ENCODE results near the gene PPP1CC.

Gene PPP1CC

DNA sequence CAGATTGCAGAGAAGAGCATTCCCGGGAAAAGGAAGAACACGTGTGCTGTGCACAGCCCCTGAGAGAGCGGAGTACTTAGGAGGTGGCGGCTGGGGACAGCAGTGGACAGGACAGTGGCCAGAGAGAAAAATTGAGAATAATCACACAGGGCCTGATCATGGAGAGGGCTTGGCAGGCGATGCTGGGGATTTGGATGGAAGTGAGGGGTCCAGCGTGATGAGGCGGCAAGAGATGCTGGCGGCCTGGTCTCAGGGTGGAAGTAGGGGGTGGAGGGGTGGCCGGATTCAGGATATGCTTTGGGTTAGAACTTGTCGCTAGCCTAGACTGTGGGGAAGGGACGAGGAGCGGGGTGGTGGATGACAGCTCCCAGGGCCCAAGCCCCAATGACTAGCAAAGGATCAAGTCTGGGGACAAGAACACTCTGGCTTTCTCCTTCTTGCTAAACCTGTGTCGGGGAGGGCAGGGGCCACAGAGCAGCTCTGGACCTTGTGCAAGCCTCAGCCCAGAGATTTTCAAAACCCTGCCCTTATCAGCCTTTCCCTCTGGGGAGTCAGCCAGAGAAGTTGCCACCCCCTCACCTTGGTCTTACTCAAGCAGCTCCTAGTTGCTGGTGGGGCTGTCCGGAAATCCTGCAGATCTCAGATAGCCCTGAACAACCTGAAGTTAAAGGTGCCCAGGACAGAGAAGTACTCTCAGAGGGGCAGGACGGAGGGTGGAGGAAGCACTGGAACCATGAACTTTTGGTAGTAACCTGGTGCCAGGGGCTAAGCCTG lies 55.1 kb downstream of the PPP1CC start:
- no peak for DNase-seq (ENCODE audit: low spot score)

DNA sequence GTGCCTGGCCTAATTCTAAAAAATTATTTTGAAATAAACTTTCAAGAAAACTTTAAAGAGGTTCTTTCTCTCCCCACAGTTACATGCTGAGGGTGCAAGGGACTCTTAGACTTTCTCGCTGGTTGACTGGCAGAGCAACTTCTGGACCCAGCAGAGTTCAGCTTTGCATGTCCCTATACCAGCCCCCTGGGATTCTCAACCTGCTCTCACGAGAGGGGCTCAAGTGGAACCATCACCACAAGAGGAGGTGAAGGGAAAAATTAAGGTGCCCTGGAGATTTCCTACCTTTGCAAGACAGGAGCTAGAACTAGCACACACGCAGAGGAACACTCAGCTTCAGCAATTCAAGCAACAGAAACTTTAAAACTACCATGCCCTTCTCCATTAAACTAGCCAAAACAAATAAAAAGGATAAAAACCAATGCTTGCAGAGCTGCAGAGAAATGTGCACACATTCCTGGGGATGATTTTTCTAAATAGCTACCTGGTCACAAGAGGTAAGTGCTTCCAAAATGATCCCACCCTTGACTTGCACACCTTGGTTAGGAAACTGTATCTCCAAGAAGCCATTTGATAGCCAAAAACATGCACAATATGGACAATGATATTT lies 56.3 kb downstream of the PPP1CC start:
- DNase-seq (ENCODE audit: low spot score), result no peak

DNA sequence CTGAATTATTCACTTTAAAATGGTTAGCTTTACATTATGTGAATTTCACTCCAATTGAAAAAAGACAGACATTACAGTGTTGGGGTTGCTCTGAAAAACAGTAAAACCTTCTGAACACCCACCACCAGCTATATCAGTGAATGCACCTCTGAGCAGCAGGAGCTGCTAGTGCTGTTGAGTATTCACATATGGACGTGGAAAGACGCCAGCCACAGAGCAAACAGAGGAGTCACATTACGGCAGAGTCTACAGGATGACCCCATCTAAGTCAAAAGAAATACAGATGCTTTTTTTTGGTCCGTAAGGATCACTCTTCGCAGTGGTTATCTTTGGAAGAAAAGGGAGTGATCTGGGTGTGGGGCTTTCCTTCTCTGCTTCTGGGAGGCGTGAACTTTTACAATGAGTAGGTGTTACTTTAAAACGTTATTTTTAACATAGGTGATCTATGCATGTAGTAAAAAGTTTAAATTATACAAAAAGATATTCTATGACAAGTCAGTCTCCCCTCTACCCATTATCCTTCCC lies 58.3 kb downstream of the PPP1CC start:
- no peak for DNase-seq (ENCODE audit: low spot score)

DNA sequence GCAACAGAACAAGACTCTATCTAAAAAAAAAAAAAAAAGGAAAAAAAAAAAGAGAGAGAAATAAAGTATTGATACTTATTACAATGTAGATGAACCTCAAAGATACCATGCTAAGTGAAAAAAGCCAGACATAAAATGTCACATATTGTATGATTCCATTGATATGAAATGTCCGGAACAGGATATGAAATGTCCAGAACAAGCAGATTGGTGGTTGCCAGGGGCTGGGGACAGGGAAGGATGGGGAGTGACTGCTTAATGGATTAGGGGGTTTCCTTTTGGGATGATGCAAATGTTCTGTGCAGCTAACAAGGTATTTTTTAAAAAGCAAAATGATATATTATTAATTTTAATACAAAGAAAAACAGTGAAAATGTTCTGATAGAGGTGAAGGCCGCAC lies 58.8 kb downstream of the PPP1CC start:
- DNase-seq (ENCODE audit: low spot score), result no peak

DNA sequence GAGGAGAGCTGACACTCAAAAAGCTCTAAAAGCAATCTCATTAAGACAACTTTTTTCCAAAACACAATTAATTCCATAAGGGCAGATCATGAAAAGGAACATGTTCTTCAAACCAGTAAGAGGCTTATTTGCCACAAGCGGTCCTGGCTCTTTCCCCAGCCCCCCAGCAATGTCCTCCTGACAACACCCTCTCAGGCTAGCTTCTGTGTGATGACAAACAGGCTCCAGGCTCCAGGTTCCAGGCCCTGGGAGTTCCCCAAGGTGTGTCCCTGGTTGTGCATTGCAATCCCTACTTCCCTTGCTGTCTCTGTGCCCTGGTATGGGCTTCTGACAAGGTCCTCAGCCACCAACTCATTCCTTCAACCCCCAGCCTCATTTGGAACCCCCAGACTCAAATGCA lies 62.7 kb downstream of the PPP1CC start:
- no peak for DNase-seq (ENCODE audit: low spot score)

DNA sequence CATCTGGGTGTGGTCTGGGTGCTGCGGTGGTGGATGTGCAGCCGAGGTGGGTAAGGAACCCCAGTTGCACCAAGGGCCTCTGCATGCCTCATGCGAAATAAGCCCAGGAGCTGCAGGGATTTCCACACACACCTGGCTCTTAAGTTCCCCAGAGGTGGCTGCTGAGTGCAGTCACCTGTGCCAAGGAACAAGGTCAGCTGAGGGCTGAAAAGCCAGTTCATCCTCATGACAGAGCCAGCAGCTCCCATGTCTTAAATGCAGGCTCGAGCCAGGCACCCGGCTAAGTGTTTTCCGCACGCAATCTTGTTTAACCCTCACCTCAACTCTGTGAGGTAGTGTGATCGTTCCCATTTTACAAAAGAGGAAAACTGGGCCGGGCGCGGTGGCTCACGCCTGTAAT lies 63.5 kb downstream of the PPP1CC start:
- DNase-seq (ENCODE audit: low spot score), result no peak

DNA sequence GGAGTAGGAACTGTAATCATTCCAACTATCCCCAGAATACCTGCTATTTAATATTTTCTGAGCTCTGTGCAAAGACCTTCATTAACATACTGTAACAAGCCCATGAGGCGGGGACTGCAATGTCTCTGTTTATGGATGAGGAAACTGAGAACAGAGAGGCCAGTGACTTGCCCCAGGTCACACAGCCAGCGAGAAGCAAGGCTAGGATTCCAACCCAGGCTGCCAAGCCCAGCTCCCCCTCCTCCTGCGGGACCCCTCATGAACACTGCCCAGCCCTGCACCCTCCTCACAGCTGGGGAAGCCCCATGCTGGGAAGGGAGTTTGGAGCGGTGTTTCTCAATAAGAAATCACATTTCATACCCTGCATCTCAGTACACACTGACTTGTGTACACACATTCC lies 64.7 kb downstream of the PPP1CC start:
- DNase-seq (ENCODE audit: low spot score), result no peak

DNA sequence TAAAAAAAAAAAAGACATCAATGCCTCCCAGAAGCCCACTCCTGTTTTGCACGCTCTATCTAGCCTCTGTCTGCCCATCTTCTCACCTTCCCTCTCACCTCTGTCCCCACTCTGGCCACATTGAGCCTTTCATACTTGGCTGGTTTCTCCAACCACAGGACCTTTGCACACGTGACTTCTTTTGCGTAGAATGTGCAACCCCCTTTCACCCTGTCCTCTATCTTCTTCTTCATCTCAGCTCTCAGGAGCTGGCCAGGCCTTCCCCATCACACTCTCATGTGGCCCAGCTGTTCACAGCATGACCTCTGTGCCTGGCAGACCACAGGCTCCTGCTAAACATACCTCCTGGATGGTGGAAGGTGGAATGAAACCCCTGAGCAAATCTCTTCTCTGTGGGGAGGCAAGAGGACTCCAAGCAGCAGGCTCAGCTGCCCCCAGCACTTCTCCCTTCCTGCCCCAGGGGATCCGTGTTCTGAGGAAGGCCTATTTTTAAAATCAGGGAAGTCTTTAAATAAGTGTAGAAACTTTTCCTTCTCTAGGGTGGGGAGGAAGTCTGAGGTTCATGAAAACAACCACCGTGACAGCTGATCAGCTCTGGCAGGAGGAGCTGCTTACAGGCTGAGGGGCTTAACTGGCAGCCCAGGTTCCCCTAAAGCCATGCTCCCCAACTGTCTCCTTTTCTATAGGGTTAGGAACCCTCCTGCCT lies 65.3 kb downstream of the PPP1CC start:
- no peak for DNase-seq (ENCODE audit: low spot score)

DNA sequence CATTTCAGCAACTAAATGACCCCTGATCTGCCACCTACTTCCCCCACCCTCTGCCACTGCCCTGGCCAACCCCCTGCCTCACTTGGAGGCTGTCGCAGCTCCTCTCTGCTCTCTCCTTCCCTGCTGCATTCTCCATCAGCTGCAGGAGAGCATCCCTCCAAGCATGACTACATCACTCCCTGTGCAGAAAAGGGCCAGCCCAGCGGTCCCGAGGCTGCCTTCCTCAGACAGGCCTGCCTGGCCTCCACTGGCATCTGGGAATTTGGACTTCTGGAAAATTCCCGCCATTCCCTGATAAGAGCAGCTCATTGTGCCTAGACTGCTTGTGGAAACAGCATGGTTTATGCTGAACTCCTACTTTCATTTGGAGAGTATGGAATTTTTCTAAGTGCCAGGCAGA lies 66.5 kb downstream of the PPP1CC start:
- no peak for DNase-seq (ENCODE audit: low spot score)

DNA sequence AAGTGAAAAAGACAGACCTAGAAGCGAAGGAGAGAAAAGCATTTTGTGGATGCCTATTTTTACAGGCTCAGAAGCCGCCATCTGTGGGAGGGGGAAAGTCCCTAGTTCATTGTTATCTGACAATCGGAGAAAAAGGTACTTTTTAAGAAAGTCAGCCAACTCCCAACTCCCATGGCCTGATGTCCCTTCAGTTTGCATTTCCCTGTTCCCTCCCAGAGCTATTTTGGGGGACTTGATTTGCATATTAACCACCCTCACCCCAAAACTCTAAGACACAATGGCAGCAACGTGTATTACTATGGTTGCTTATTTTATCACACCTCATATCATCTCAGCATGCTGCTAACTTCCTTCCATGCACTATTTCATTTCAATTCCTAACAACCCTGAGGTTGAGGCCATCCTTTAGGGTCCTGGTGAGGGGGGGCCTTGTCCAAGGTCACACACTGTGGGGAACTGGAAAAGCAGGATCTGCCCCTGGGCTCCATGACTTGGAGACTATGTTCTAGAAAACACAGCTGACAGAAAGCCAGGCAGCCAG lies 72.5 kb downstream of the PPP1CC start:
- no peak for DNase-seq (ENCODE audit: low spot score)

All from ecto neural progenitor cell (in vitro differentiated cells).